H1 (cell line): Measurements from ENCODE around the gene SLC35F1. TPM values are rescaled to one million over a fixed set of nuclear protein-coding genes. Genes with fewer than 3 reads are reported as not detected.

ENCODE experiments used
- CTCF ChIA-PET: fragments of 300-600 bp; sonication (Branson Sonifier 250); formaldehyde crosslinking; loops from one replicate; lab custom pipeline; 2021; ENCODE audit not compliant: partially characterized antibody; lab: Charles Lee
- POLR2A ChIA-PET: fragments of 300-600 bp; sonication (Branson Sonifier 250); formaldehyde crosslinking; loops from one replicate; lab custom pipeline; 2021; ENCODE audit warnings: inconsistent platforms; ENCODE audit not compliant: partially characterized antibody; lab: Charles Lee
- DNase-seq, 2 experiments: peaks; one replicate each; pipeline versions ENCODE4 v3.0.0 to v3.0.0-alpha.2; 2010 to 2022; ENCODE audit warnings: low spot score in 2 of 2, low read depth in 1 of 2, mixed read lengths in 1 of 2
- FAIRE-seq: peaks from 2 replicates; lab custom pipeline; 2011; peaks lifted over from hg19 to GRCh38; lab: Jason Lieb, UNC
- H2AFZ ChIP-seq: 2 replicates; pipeline ENCODE4 v1.8.1; 2012; ENCODE audit warnings: low read length, inconsistent platforms
- H2AK5ac ChIP-seq: 2 replicates; pipeline ENCODE4 v1.6.1; 2013; ENCODE audit warnings: low read depth, low read length
- H2BK120ac ChIP-seq: replicated peaks from 2 replicates; pipeline ENCODE3; 2013; ENCODE audit warnings: low read depth, low read length, inconsistent platforms
- H2BK12ac ChIP-seq: 2 replicates; pipeline ENCODE4 v1.6.1; 2013; ENCODE audit warnings: low read depth, low read length
- H2BK15ac ChIP-seq: 2 replicates; pipeline ENCODE4 v1.6.1; 2013; ENCODE audit warnings: low read length
- H2BK20ac ChIP-seq: 2 replicates; pipeline ENCODE4 v1.6.1; 2013; ENCODE audit warnings: low read length
- H2BK5ac ChIP-seq: 2 replicates; pipeline ENCODE4 v1.6.1; 2013; ENCODE audit warnings: low read depth, low read length
- H3K14ac ChIP-seq: 2 replicates; pipeline ENCODE4 v1.6.1; 2013; ENCODE audit warnings: inconsistent platforms; ENCODE audit not compliant: insufficient read length
- H3K18ac ChIP-seq: 2 replicates; pipeline ENCODE4 v1.6.1; 2013; ENCODE audit warnings: low read length; ENCODE audit errors: extremely low read depth
- H3K23ac ChIP-seq: 2 replicates; pipeline ENCODE4 v1.6.1; 2013; ENCODE audit warnings: inconsistent platforms; ENCODE audit not compliant: insufficient read length
- H3K23me2 ChIP-seq: 2 replicates; pipeline ENCODE4 v1.6.1; 2013; ENCODE audit warnings: low read depth, low read length
- H3K27ac ChIP-seq: 2 replicates; pipeline ENCODE4 v1.6.1; 2011; ENCODE audit warnings: low read depth, low read length, inconsistent platforms
- H3K27me3 ChIP-seq, 4 experiments: replicated peaks in 1 of 4; 1 replicate in 1 of 4; 2 replicates in 3 of 4; pipeline versions ENCODE4 v1.6.1 to v1.8.1; 2011 to 2013; ENCODE audit warnings: low read length in 3 of 4, mild to moderate bottlenecking in 3 of 4, inconsistent platforms in 2 of 4, mixed read lengths in 2 of 4, moderate library complexity in 1 of 4; ENCODE audit not compliant: control insufficient read depth in 3 of 4, insufficient read depth in 3 of 4; ENCODE audit errors: extremely low read depth in 1 of 4
- H3K36me3 ChIP-seq, 4 experiments: 2 replicates each; pipeline versions ENCODE4 v1.6.1 to v1.8.1; 2011 to 2013; ENCODE audit warnings: mild to moderate bottlenecking in 4 of 4, low read length in 3 of 4, moderate library complexity in 2 of 4, control low read depth in 1 of 4, inconsistent platforms in 1 of 4; ENCODE audit not compliant: insufficient read depth in 4 of 4, control insufficient read depth in 2 of 4
- H3K4ac ChIP-seq: replicated peaks from 2 replicates; pipeline ENCODE3; 2013; ENCODE audit warnings: low read length, low read depth, mixed read lengths, inconsistent platforms; ENCODE audit not compliant: insufficient read length
- H3K4me1 ChIP-seq, 4 experiments: replicated peaks in 1 of 4; 1 replicate in 1 of 4; 2 replicates in 3 of 4; pipeline versions ENCODE4 v1.6.1 to v1.8.1; 2011 to 2013; ENCODE audit warnings: low read length in 3 of 4, inconsistent platforms in 2 of 4, mixed read lengths in 1 of 4; ENCODE audit not compliant: insufficient read depth in 4 of 4, control insufficient read depth in 3 of 4
- H3K4me2 ChIP-seq, 2 experiments: 2 replicates each; pipeline versions ENCODE4 v1.6.1 to v1.8.1; 2011 to 2013; ENCODE audit warnings: low read depth in 2 of 2, low read length in 2 of 2, control low read depth in 1 of 2, inconsistent platforms in 1 of 2, mild to moderate bottlenecking in 1 of 2; ENCODE audit not compliant: insufficient read depth in 1 of 2
- H3K4me3 ChIP-seq, 4 experiments: fragments of 200-600, 300-600 bp in 1 of 4; sonication (generic), shearing (Covaris generic), sonication (Bioruptor Twin) in 1 of 4; 2 replicates each; pipeline versions ENCODE4 v1.5.1 to v1.8.1; 2011 to 2016; ENCODE audit warnings: low read length in 4 of 4, low read depth in 3 of 4, control low read depth in 2 of 4, inconsistent platforms in 2 of 4, mild to moderate bottlenecking in 2 of 4, mixed read lengths in 1 of 4, moderate library complexity in 1 of 4; ENCODE audit not compliant: insufficient read depth in 2 of 4; ENCODE audit errors: extremely low read depth in 1 of 4
- H3K56ac ChIP-seq: replicated peaks from 2 replicates; pipeline ENCODE3; 2013; ENCODE audit warnings: low read depth, mild to moderate bottlenecking, mixed read lengths, low read length, inconsistent platforms; ENCODE audit not compliant: insufficient read length
- H3K79me1 ChIP-seq: 2 replicates; pipeline ENCODE4 v1.6.1; 2013; ENCODE audit warnings: low read depth, low read length, control low read depth
- H3K79me2 ChIP-seq, 2 experiments: 2 replicates each; pipeline versions ENCODE4 v1.6.1 to v1.8.1; 2012 to 2013; ENCODE audit warnings: low read length in 2 of 2, mild to moderate bottlenecking in 2 of 2, inconsistent platforms in 1 of 2; ENCODE audit not compliant: insufficient read depth in 2 of 2, control insufficient read depth in 1 of 2
- H3K9ac ChIP-seq, 4 experiments: replicated peaks in 1 of 4; 1 replicate in 1 of 4; 2 replicates in 3 of 4; pipeline versions ENCODE4 v1.6.1 to v1.8.1; 2011 to 2013; ENCODE audit warnings: low read depth in 3 of 4, low read length in 3 of 4, control low read depth in 2 of 4, mild to moderate bottlenecking in 2 of 4, moderate library complexity in 2 of 4, inconsistent platforms in 1 of 4; ENCODE audit errors: extremely low read depth in 1 of 4
- H3K9me3 ChIP-seq, 2 experiments: 2 replicates each; pipeline versions ENCODE4 v1.6.1 to v1.8.1; 2012 to 2013; ENCODE audit warnings: mild to moderate bottlenecking in 2 of 2, moderate library complexity in 2 of 2, control low read depth in 1 of 2, inconsistent platforms in 1 of 2, low read depth in 1 of 2, low read length in 1 of 2, mixed read lengths in 1 of 2; ENCODE audit not compliant: insufficient read depth in 2 of 2
- H4K20me1 ChIP-seq, 2 experiments: replicated peaks in 1 of 2; 2 replicates each; pipeline versions ENCODE3 to v1.8.1; 2011 to 2013; ENCODE audit warnings: inconsistent platforms in 2 of 2, low read length in 2 of 2, mild to moderate bottlenecking in 1 of 2; ENCODE audit not compliant: insufficient read depth in 2 of 2, control insufficient read depth in 1 of 2
- H4K5ac ChIP-seq: 2 replicates; pipeline ENCODE4 v1.6.1; 2013; ENCODE audit warnings: low read length, low read depth, mixed read lengths, inconsistent platforms; ENCODE audit not compliant: insufficient read length
- H4K8ac ChIP-seq: 2 replicates; pipeline ENCODE4 v1.8.0; 2013; ENCODE audit warnings: mild to moderate bottlenecking, moderate library complexity, low read length, inconsistent platforms; ENCODE audit not compliant: insufficient read depth; ENCODE audit errors: extremely low read depth
- H4K91ac ChIP-seq: replicated peaks from 2 replicates; pipeline ENCODE3; 2013; ENCODE audit warnings: low read length, mixed read lengths, inconsistent platforms; ENCODE audit not compliant: insufficient read length
- CBX8 ChIP-seq: fragments of 300-800, 300-1000 bp; sonication (generic); IDR thresholded peaks from 2 replicates; pipeline ENCODE4 v1.7.1; 2016; ENCODE audit warnings: low read depth, low read length, borderline replicate concordance
- CHD1 ChIP-seq: IDR thresholded peaks from 2 replicates; pipeline ENCODE4 v1.6.1; 2012; ENCODE audit warnings: low read depth, low read length, improper control_type of control experiment
- EGR1 ChIP-seq: IDR thresholded peaks from 2 replicates; pipeline ENCODE4 v1.6.1; 2011; ENCODE audit warnings: low read depth, low read length, borderline replicate concordance
- EZH2 ChIP-seq: fragments of 200-600 bp; sonication (generic); IDR thresholded peaks from 2 replicates; pipeline ENCODE4 v1.7.1; 2012; ENCODE audit warnings: low read depth, mild to moderate bottlenecking, moderate library complexity, low read length, inconsistent platforms; ENCODE audit not compliant: severe bottlenecking
- GTF2F1 ChIP-seq: IDR thresholded peaks from 2 replicates; pipeline ENCODE4 v1.6.1; 2012; ENCODE audit warnings: low read depth, low read length, improper control_type of control experiment, borderline replicate concordance
- HDAC2 ChIP-seq, 2 experiments: fragments of 300-600 bp in 1 of 2; sonication (generic) in 1 of 2; IDR thresholded peaks; 2 replicates each; pipeline ENCODE4 v1.6.1; 2011 to 2012; ENCODE audit warnings: low read depth in 2 of 2, low read length in 2 of 2, mild to moderate bottlenecking in 2 of 2, moderate library complexity in 2 of 2, borderline replicate concordance in 1 of 2, inconsistent platforms in 1 of 2
- HDAC6 ChIP-seq: IDR thresholded peaks from one replicate; pipeline ENCODE4 v1.7.1; 2012; ENCODE audit warnings: low read depth, mild to moderate bottlenecking, inconsistent platforms, low read length, moderate library complexity
- MAFK ChIP-seq: IDR thresholded peaks from 2 replicates; pipeline ENCODE4 v1.6.1; 2012; ENCODE audit warnings: low read depth, mild to moderate bottlenecking, improper control_type of control experiment, low read length
- NANOG ChIP-seq: IDR thresholded peaks from 2 replicates; pipeline ENCODE4 v1.6.1; 2011; ENCODE audit warnings: low read length, low read depth, mild to moderate bottlenecking, inconsistent platforms; ENCODE audit not compliant: insufficient read depth, poor library complexity, severe bottlenecking
- SAP30 ChIP-seq: fragments of 300-600 bp; sonication (generic); IDR thresholded peaks from 2 replicates; pipeline ENCODE4 v1.7.1; 2012; ENCODE audit warnings: low read length, moderate library complexity, mild to moderate bottlenecking, inconsistent platforms; ENCODE audit not compliant: insufficient read depth, insufficient replicate concordance
- SIRT6 ChIP-seq: IDR thresholded peaks from one replicate; pipeline ENCODE4 v1.7.1; 2012; ENCODE audit warnings: low read length, inconsistent platforms
- TAF1 ChIP-seq: IDR thresholded peaks from 2 replicates; pipeline ENCODE4 v1.6.1; 2011; ENCODE audit warnings: mild to moderate bottlenecking, low read depth, low read length
- TAF7 ChIP-seq: optimal IDR thresholded peaks from 2 replicates; pipeline ENCODE3; 2011; ENCODE audit warnings: low read depth, mild to moderate bottlenecking, inconsistent platforms, low read length, moderate library complexity, borderline replicate concordance
- TEAD4 ChIP-seq: IDR thresholded peaks from 2 replicates; pipeline ENCODE4 v1.6.1; 2012; ENCODE audit warnings: low read depth, low read length, inconsistent platforms, mixed read lengths
- YY1 ChIP-seq: IDR thresholded peaks from 2 replicates; pipeline ENCODE4 v1.6.1; 2011; ENCODE audit warnings: low read depth, mild to moderate bottlenecking, low read length
- polyA plus RNA-seq, 7 experiments: library from polyadenylated mRNA; depleted of rRNA in 3 of 7; stranded (reverse) in 5 of 7; unstranded in 2 of 7; fragments of >200 nt in 5 of 7; fragments of 200-250 nt in 2 of 7; gene quantifications; 1 replicate in 5 of 7; 2 replicates in 1 of 7; 4 replicates in 1 of 7; pipeline versions ENCODE4 v1.2.1 to v1.2.3, GENCODE V29; 2011 to 2013; ENCODE audit warnings: missing spikeins in 2 of 7, mixed read lengths in 2 of 7
- total RNA-seq: library from RNA; stranded (reverse); fragmentation: NEBNext Ultra II Directional; extraction: Animal tissue kit (Norgen Biotek cat#: 25700); gene quantifications from 2 replicates; pipeline ENCODE4 v1.2.1, GENCODE V29; 2021

The SLC35F1 gene
- total and polyA plus RNA-seq, 2 of the 8 experiments (the other 6 are each of a cell fraction or from before 2014, with no cell fraction given), result 7.0 to 10.0 TPM

GRCh38 chr6:118356686-118357085 lies 449.6 kb downstream of the SLC35F1 start:
- no peaks in the 10 kb centered on the region for H3K27me3 ChIP-seq
- no peaks in the 10 kb centered on the region for H3K4me1 ChIP-seq
- FAIRE-seq, result no peak
- no peak overlapping the region for H4K8ac ChIP-seq
- H3K4me2 ChIP-seq, result no peak overlapping the region
- ChIA-PET CTCF (no interaction called here), POLR2A (no interaction called here)
- H2BK120ac ChIP-seq, result no peak overlapping the region
- H3K4me3 ChIP-seq, result no peak overlapping the region
- no peak for DNase-seq
- H2BK5ac ChIP-seq, result no peak overlapping the region
- H3K9ac ChIP-seq, result no peak overlapping the region
- H3K23me2 ChIP-seq, result no peaks in the 10 kb centered on the region
- H3K14ac ChIP-seq, result no peak overlapping the region
- no peak for TF ChIP-seq TAF1
- TF ChIP-seq SIRT6, result no peak
- no peak for TF ChIP-seq MAFK
- no peak for TF ChIP-seq CBX8
- TF ChIP-seq HDAC6, result no peak
- no peak for TF ChIP-seq YY1
- TF ChIP-seq TEAD4, result no peak
- TF ChIP-seq SAP30, result no peak
- TF ChIP-seq EGR1, result no peak
- no peak for TF ChIP-seq EZH2
- no peak for TF ChIP-seq HDAC2 (IDR thresholded peaks at IDR 0.05; ENCODE audit: borderline replicate concordance in 1 of 2, low read depth in 2 of 2, low read length in 2 of 2)
- TF ChIP-seq CHD1, result no peak
- no peak for TF ChIP-seq NANOG
- no peak for TF ChIP-seq GTF2F1
- TF ChIP-seq TAF7, result no peak
- H2BK12ac ChIP-seq, result no peak overlapping the region
- H2AK5ac ChIP-seq, result no peak overlapping the region
- H3K23ac ChIP-seq, result no peak overlapping the region
- H3K79me1 ChIP-seq, result no peaks in the 10 kb centered on the region
- no peaks in the 10 kb centered on the region for H4K20me1 ChIP-seq
- H3K56ac ChIP-seq, result no peak overlapping the region
- no peak overlapping the region for H3K27ac ChIP-seq
- H2BK15ac ChIP-seq, result no peak overlapping the region
- H3K36me3 ChIP-seq, result no peaks in the 10 kb centered on the region
- H3K18ac ChIP-seq, result no peak overlapping the region
- no peaks in the 10 kb centered on the region for H3K79me2 ChIP-seq
- H3K9me3 ChIP-seq, result peaks cover 0 to 4% of the 10 kb centered on the region in 2 experiments; a peak in 1 of 4 replicates
- no peak overlapping the region for H3K4ac ChIP-seq
- H4K91ac ChIP-seq, result no peak overlapping the region
- H2AFZ ChIP-seq, result no peak overlapping the region
- H2BK20ac ChIP-seq, result no peak overlapping the region
- H4K5ac ChIP-seq, result no peak overlapping the region
